CD4-positive, alpha-beta T cell treated with Interleukin-17A for 4 hours (primary cell): ENCODE data around the gene PHLDB2.
A peak's percentile ranks its signal among the peaks of the same experiment; 100 is the strongest.
"Not testable (repeated sequence)": the region's sequence is repeated elsewhere in the genome, so short reads cannot be mapped to it uniquely, and the experiment has no call there.

Experiments
- DNase-seq: peaks from one replicate; pipeline ENCODE4 v3.0.0-alpha.2; 2020; ENCODE audit warnings: mixed read lengths

Gene PHLDB2

DNA sequence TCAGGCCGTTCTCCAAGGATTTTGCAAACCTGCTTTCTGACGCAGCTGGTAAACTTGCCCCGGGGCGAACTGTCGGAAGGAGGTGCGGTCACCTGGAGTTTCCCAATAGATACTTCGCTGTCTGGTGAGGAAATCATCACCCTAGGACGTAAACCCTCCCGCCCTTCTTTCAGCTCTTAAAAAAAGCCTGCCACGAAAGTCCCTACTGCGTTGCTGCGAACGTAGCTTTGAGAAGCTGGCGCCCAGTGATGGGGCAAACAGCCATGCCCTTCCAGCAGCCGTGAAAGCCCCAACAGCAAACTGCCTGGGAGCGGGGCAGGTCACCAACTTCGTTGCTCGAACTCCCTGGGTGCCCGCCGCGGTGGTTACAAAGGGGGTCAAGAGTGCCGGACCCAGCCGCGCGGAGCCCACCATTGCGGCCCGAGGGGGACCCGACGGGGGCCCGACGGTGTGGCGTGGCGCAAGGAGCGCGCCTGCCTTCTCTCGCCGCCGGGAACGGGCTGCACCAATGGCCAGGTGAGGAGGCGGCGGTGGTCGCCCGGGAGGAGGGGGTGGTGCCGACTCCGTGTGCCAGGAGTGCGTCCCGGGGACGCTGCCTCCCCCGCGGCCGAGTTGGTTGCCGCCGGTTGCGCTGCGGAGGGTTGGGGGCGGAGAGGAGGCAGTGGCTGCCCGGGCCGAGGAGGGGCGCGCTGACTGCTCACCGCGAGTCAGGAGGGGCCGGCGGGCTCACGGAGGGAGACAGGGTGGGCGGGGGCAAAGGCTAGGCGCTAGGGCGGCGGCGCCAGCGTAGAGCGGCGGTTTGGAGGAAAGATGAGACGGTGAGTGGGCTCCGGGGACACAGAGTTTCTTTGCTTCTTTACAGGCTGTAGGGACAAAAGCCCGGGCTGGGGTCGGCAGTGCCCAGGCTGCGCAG, at the start of gene PHLDB2:
PHLDB2 (plus strand) TSS at position 205 of the 913 bp plus-strand sequence. CDS start 24,813 bp downstream, outside the sequence.
- peak; percentile 67 for DNase-seq

DNA sequence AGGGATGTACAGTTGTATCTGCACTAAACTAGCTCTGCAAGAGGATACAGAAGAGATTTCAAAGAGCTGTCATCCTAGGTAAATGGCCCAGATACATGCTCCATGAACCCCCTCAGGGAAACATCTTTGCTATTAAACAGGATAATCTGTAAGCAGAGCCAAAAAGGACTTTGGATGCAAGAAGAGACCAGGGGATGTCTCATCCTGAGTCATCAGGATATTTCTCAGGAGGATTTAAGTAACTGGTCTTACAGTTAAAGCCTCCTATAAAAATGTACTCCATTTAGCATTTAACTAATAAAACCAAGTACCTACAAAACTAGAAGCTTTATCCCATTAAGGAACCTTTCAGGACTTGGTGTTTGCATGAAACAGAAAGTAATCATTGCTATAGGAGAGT, 48.2 kb upstream of the PHLDB2 start:
- DNase-seq: no peak

DNA sequence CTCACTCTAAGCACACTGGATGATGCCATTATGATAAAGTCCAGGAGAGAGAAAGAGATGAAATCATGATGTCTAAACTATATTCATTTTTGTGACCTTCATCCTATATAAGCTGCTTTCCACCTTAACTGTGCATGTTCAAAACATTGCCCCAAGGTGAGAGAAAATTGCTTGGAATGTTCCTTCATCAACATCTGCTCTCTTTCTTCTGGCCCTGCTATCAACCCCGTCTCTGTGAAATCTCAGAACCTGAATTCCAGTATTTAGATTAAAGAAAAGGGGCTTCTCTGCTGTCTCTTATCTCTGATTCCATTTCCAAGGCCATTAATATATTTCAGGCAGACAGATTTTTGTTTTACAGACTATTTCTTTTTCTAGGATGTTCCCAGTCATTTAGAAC, 47.3 kb upstream of the PHLDB2 start:
- DNase-seq: no peak

DNA sequence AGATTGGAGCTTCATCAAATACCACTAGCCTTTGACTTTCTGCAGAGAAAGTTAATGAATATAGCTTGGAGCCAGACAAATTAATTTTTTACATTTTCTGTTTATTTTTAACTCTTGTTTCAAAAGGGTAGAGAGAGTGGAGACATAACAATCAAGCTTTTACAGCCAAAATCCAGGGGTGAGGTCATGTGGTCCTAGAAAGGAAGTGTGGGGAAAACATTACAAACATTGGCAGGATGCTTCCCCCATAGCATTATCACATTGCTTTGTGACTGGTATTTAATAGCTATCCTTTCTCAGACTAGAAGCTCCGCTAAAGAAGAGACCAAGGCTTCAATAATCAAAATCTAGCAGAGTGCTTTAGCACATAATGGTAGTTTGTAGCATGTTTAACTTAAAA, 46.4 kb upstream of the PHLDB2 start:
- no peak for DNase-seq

DNA sequence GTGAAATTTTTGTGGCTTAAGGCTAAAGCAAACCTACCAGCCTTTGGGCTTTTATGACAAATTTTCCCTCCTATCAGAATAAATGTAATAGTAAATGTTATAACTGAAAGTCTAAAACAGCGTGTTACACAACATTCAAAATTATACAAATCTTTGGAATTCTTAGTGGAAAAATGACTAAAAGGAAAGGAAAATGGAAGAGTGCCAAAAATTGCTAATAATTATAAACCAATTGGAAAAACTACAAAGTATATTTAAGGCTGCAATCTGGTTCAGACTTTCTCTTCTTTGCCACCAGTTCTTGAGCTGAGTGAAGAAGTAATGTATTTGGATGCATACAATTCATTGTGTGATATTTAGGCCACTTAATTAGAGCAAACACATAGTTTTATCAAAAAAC, 45.6 kb upstream of the PHLDB2 start:
- DNase-seq: no peak

DNA sequence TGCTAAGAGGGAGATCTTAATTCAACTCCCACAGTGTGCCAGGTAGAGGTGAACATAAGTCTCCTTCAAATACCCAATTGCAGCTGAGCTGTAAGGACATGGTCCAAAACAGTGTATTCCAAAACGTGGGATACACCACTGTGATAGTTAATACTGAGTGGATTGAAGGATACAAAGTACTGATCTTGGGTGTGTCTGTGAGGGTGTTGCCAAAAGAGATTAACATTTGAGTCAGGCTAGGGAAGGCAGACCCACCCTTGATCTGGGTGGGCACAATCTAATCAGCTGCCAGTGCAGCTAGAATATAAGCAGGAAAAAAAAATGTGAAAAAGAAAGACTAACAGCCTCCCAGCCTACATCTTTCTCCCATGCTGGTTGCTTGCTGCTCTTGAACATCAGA, 45.1 kb upstream of the PHLDB2 start:
- DNase-seq: no peak

DNA sequence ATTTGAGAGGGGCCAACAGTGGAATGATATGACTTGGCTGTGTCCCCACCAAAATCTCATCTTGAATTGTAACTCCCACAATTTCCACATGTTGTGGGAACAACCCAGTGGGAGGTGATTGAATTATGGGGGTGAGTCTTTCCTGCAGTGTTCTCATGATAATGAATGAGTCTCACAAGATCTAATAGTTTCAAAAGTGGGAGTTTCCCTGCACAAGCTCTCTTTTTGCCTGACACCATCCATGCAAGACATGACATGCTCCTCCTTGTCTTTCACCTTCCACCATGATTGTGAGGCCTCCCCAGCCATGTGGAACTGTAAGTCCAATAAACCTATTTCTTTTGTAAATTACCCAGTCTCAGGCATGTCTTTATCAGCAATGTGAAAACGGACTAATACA, 42.3 kb upstream of the PHLDB2 start:
- DNase-seq: not testable (repeated sequence)

DNA sequence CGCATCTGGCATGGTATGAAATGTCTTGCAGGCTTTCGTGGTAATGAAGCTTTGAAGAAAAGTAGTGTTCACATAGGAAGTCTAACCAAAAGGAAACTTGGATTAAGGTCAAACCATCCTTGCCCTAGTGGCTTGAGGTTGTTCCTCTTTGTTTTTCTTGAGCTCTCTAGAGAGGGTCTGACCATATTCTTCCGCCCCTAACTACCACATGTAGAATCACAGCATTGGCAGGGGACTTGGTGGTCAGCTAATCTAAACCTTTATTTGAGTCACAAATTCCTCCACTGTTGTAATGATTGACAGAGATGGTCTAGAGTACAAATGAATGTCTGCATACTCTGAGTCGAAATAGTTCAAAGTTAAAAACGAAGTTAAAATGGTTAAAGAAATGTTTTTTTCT, 39.1 kb upstream of the PHLDB2 start:
- no peak for DNase-seq

DNA sequence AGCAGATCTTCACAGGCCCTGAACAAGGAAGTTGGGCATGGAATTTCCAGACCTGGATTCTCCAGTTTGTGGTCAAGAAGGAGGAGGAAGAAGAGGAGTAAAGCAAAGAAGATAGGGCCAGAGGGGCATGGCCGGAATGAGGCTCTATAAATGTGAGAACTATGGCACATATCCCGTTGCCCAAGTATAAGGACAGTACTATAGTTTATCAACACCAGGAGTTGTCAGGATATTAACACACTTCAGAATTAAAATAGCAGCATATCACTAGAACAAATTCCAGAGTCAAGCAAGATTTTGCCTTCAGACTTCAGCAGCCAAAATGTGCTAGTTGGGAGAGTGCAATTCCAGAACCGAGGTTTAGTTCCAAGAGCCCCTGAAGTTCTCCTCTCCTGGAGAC, 38.4 kb upstream of the PHLDB2 start:
- no peak for DNase-seq

DNA sequence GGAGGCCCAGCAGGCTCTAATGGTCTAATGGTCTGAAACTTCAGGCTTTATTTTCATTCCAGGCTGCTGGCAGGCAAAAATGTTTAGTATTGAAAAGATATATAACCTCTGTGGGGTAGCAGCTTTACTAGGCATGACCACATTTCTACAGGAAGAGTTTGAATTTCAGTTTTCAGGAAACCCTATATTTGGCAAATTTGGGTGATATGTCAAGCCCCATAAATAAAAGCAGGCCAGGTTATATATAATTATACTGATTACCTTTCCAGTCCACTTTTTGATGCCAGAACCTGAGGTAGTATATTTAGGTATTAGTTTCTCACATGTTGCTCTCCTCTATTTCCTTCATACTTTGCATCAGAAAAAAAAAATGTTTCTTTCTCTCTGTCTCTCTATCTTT, 37.2 kb upstream of the PHLDB2 start:
- no peak for DNase-seq

DNA sequence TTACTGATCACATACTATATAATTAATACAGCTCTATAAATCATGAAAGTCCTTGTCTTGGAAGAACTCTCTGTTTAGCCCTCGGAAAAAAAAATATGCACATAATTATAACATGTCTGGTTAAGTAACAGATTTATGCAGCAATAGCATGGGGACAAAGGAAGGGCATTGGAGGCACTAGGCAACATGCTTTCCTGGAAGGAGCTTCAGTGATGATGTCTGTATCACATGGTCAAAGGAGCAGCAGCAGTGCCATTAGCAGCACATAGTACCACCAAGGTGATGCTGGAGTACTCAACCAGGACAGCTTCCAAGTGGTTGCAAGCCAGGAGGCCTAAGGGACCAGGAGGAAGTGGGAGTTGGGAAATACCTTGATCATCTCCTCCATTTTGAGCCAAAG, 36.3 kb upstream of the PHLDB2 start:
- no peak for DNase-seq

DNA sequence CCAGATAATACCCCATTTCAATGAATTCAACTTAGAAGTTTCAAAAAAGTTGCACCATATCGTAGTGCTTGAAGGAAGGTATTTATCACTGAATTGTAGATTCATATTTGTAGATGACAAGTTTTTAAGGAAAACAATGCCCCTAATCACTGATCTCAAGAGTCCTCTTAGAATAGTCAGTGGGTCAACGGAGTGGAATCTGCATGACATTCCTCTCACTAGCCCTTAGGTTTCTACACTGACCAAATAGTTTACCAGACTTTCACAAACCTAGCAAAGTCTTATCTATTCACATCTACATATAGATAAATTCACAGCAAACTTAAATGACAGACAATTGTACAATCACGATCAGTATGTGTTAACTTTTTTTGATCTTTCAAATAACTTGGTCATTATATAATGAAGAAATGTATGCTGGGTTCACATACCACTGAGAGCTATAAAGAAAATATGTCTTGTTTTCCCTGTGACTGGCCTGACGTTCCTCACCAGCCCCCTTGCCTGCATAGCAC, 35.7 kb upstream of the PHLDB2 start:
- DNase-seq: no peak

DNA sequence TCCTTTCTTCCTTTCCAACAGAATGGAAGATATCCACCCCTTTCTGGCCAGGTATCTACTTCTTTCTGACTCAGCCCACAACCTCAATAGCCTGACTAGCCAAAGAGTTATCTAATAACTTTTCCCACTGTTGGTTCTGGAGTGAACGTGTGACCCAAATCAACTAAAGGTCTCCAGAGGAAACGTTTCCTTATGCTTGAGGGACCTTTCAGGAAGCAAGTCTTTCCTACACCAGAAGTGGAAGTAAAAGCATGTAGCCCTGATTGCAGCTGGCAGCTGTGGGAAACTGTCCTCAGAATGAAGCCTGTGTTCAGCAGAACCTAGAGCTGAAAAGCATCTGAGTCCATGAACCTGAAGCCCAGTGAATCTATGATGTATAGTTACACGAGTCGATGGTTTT, 34.7 kb upstream of the PHLDB2 start:
- no peak for DNase-seq

DNA sequence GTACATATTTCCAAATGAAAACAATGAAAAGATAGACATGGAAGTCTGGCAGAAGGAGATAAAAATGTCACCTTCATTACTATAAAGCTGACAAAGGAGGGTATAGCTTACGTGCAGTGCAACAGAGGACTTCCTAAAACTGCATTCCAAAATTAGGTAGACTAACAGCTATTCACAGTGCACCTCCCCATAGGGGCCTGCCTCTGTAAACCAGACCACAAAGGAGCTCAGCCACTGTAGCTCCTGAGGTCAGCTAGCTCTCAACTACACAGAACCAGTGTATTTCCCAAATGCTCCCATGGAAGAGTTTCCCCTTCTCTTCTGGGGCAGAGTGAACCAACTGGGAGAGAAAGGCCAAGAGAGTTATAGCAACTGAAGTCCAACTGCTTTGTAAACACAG, 31.2 kb upstream of the PHLDB2 start:
- no peak for DNase-seq

DNA sequence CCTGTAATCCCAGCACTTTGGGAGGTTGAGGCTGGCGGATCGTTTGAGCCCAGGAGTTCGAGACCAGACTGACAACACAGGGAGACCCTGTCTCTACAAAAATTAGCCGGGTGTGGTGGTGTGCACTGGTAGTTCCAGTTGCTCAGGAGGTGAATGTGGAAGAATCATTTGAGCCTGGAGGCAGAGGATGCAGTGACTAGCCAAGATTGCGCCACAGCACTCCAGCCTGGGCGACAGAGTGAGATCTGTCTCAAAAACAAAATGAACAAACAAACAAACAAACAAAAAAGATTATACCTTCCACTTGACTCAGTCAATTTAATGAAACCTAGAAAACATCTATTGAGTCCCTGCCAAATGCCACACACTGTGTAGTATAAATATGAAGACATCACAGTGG, 30.5 kb upstream of the PHLDB2 start:
- no peak for DNase-seq

DNA sequence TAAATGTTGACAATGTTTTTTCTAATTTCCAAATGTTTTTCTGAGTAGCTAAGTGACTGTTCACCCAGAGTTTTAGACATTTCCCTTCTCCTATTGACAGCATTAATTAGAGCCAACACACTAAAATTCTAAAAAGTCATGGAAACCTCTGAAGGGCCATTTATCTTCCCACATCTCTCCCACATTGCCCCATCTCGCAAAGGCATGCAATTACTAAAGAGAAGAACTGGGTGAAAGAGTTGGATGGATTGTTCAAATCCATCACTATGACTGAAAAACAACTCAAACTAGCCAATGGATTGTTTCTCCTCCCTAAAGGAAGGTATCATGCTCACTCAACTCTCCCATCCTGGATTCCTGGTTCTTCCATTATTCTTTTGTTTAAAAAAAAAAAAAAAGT, 30.0 kb upstream of the PHLDB2 start:
- DNase-seq: no peak

DNA sequence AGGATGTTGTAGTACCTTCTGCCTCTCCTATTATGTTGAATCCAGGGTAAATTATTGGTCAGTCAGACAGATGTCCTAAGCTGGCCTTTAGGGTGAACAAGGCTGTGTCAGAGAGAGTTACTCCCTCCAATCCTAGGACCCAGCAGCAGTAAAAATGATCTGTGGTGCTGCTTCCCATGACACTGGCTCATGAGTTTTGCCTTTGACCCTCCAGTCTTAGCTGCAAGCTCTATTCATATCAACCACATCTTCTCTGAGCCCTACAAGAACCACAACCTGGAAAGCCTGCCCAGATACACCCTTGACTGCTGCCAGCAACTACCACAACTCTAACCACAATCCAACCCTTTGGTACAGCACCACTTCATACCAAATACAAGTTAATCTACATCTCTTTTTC, 27.2 kb upstream of the PHLDB2 start:
- DNase-seq: peak; percentile 3

DNA sequence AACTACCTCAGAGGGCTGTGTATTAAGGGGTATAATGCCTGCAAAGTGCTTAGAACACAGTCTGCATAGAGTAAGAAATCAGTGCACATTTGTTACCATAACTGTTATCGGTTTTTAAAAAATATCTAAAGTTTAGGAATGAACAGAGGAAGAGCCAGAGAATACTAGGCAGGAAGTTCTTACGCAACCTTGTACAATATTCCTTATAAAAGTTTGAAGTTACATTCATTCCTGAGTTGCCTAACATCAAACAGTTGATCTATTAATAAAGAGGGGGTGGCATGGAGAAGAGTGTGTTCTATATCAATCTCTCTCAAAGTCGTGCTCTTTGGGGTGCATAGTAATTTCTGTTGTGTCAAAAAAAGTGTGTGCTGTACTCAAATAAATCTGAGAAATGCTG, 22.0 kb upstream of the PHLDB2 start:
- DNase-seq: no peak

DNA sequence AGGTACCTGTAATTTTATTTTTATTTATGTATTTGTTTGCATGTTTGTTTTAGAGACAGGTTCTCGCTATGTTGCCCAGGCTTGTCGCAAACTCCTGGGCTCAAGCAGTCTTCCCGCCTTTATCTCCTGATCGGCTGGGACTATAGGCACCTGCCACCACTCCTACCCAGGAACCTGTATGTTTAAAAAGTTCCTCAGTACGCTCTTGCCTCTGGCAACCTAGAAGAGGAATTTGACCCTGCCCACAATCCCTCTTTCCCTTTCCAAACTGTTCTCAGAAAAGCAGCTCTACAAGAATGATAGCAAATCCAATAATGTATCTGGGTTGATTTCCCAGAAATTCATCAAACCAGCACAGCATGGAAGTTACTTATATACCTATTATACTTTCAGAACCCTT, 20.9 kb upstream of the PHLDB2 start:
- no peak for DNase-seq

DNA sequence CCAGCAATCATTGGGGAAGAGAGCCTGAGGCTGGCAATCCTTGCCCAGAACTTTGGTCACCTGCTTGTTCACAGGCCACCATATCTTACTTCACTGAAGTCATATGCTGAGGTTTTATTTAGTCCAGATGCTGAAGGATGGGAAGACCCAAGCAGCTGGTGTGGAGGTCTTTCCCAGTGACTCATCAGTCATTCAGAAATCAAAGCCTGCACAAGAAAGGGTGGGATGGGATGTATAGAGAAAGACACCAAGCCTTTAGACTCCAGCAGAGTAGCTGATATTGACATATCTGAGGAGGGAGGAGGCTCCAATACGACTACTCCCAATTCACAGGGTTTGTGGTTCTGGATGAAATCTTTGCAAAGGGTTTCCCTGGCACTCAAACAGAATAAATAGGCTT, 13.0 kb upstream of the PHLDB2 start:
- DNase-seq: no peak

DNA sequence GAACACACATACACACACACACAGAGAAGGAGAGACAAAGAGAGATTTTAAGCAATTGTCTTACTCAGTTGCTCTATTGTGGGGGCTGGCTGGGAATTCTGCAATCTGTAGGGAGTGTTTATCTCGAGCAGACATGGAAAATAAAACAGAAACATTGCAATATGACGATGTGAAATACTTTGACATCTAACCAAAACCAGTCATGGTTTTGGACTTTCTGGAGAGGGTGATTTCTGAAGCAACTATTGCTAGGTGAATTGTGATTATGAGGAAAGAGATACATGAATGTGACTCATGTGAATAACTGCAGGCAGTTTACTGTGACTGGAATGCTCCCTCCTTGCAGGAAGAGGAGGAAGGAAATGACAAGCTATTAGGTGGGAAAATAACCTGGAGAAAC, 12.3 kb upstream of the PHLDB2 start:
- DNase-seq: no peak

DNA sequence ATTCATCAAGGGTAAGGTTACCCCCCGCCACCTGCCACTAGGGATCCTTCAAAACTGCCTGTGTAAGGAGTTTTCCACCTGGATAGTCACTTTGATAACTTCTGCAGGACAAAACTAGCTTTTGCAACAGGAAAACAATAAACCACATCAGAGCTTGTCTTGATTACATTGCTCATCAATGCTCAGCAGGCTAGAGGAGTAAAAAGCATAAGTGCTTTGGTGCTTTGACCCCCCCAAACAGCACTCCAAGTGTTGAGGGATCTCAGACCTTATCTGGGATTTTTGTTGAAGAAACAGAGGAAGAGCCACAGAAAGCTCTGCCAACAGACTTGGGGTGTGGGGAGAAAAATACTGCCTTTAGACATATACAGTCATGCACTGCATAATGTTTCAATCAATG, 10.8 kb upstream of the PHLDB2 start:
- DNase-seq: no peak

DNA sequence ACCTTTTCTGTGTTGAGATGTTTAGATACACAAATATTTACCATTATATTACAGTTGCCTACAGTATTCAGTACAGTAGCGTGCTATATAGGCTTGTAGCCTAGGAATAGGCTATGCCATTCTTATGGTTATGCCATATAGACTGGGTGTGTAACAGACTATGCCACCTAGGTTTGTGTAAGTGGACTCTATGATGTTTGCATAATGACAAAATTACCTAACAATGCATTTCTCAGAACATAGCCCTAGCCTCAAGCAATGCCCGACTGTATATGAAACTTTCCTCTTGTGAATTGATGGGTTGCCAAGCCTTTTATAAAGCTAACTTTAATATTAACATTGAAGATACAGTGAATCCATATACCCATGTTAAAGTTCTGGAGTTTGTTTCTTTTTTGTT, 10.3 kb upstream of the PHLDB2 start:
- no peak for DNase-seq

DNA sequence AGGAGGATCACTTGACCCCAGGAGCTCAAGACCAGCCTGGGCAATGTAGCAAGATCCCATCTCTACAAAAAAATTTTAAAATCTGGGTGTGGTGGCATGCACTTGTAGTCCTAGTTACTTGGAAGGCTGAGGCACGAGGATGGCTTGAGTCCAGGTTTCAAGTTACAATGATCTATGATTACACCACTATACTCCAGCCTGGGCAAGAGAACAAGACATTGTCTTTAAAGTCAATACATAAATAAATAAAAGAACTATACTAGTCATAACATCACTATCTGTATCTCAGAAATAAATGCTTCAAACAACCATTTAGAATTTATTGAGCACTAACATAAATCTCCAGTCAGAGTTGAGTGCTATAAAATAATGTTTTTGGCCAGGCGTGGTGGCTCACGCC, 8.5 kb upstream of the PHLDB2 start:
- no peak for DNase-seq

DNA sequence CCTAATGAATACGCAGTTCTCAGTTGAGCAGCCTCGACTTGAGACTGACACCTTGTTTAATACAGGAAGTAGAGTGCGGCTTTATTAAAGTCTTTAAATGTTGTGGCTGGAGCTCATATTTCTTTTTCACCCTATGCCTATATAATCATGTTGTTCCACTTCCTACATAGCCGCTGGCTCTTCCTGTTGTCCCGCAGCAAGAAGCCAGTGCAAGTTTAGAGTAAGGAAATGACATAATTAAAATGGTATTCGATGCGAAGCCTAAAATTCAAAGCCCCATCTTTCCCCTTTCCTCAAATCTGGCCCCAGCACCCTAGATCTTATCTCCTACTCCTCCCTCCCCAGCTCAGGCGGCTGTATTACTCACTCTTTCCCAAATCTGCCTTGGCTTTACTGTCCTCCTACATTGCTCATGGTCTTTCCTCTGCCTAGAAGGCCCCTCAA, 7.5 kb upstream of the PHLDB2 start:
- no peak for DNase-seq
